Muscle of leg (tissue), 11 donors: Measurements from ENCODE around the gene NLRP5. TPM values are rescaled to one million over a fixed set of nuclear protein-coding genes. Genes with fewer than 3 reads are reported as not detected.

ENCODE experiments used
- DNase-seq: peaks from one replicate; pipeline ENCODE4 v3.0.0; 2013
- H3K27ac ChIP-seq: one replicate; pipeline ENCODE4 v1.5.1; 2013; ENCODE audit warnings: mild to moderate bottlenecking, low read length, control low read depth
- H3K27me3 ChIP-seq: one replicate; pipeline ENCODE4 v1.6.1; 2013; ENCODE audit warnings: low read length; ENCODE audit not compliant: control insufficient read depth, insufficient read depth
- H3K36me3 ChIP-seq: one replicate; pipeline ENCODE4 v1.6.1; 2013; ENCODE audit warnings: low read length; ENCODE audit not compliant: control insufficient read depth, insufficient read depth
- H3K4me1 ChIP-seq: one replicate; pipeline ENCODE4 v1.6.1; 2013; ENCODE audit warnings: low read length; ENCODE audit not compliant: control insufficient read depth, insufficient read depth
- H3K4me3 ChIP-seq: one replicate; pipeline ENCODE4 v1.5.1; 2013; ENCODE audit warnings: low read length, control low read depth
- H3K9me3 ChIP-seq: replicated peaks from 2 replicates; pipeline ENCODE4 v1.6.1; 2013; ENCODE audit warnings: low read depth, low read length; ENCODE audit not compliant: control insufficient read depth
- WGBS: methylation state at CpG from one replicate; pipeline ENCODE4 v1.1.5; 2013; ENCODE audit warnings: missing lambda C conversion rate; ENCODE audit not compliant: insufficient coverage; 5-methylcytosine and 5-hydroxymethylcytosine counted together
- polyA plus RNA-seq, 8 donors: library from polyadenylated mRNA; unstranded; fragments of 120-200 nt; gene quantifications; one replicate each; pipeline versions ENCODE4 v1.2.1 to v1.2.3, GENCODE V29; 2013; ENCODE audit warnings: inconsistent platforms in 1 of 8, low replicate concordance in 1 of 8; ENCODE audit not compliant: insufficient read length in 8 of 8, insufficient read depth in 1 of 8
- total RNA-seq: library from RNA; stranded (reverse); fragments of 120-200 nt; gene quantifications from one replicate; pipeline ENCODE4 v1.2.4, GENCODE V29; 2013

The NLRP5 gene
- total and polyA plus RNA-seq, 9 donors = not detected

- peaks cover 7% of the 10 kb centered on the region for H3K27me3 ChIP-seq
- H3K9me3 ChIP-seq = no peaks in the 10 kb centered on the region
- H3K4me3 ChIP-seq = no peak overlapping the region
- peaks cover 8% of the 10 kb centered on the region for H3K4me1 ChIP-seq
- no peaks in the 10 kb centered on the region for H3K36me3 ChIP-seq
- peak; percentile 49 for DNase-seq
- H3K27ac ChIP-seq = no peak overlapping the region
- 3% methylated on average over 29 of the region's 39 CpGs for WGBS
These were observed 79.8 kb downstream of the NLRP5 start for GRCh38 chr19:56066152-56067023.

- Histone ChIP-seq H3K9me3 (no peaks in the 10 kb centered on the region), H3K27ac (no peak overlapping the region), H3K4me1 (peaks cover 8% of the 10 kb centered on the region), H3K4me3 (no peak overlapping the region), H3K27me3 (peaks cover 6% of the 10 kb centered on the region), H3K36me3 (no peaks in the 10 kb centered on the region)
- WGBS = no CpG with 5 or more reads among the region's 3 CpGs
- no peak for DNase-seq
These were observed 83.1 kb downstream of the NLRP5 start for GRCh38 chr19:56069642-56070041.

GRCh38 chr19:56071151-56071550 is 84.6 kb downstream of the NLRP5 start:
- Histone ChIP-seq H3K27ac (no peak overlapping the region), H3K36me3 (no peaks in the 10 kb centered on the region), H3K4me3 (no peak overlapping the region), H3K9me3 (no peaks in the 10 kb centered on the region), H3K4me1 (peaks cover 6% of the 10 kb centered on the region), H3K27me3 (peaks cover 2% of the 10 kb centered on the region)
- DNase-seq = no peak
- WGBS = 48% methylated on average over 3 of the region's 4 CpGs

- 23% methylated on average over 2 of the region's 5 CpGs for WGBS
- Histone ChIP-seq H3K27ac (no peak overlapping the region), H3K4me3 (no peak overlapping the region), H3K36me3 (no peaks in the 10 kb centered on the region), H3K27me3 (peaks cover 6% of the 10 kb centered on the region), H3K9me3 (no peaks in the 10 kb centered on the region), H3K4me1 (peaks cover 9% of the 10 kb centered on the region)
- peak; percentile 58 for DNase-seq
These were observed 89.9 kb downstream of the NLRP5 start for GRCh38 chr19:56076498-56076897.

- 45% methylated on average over 5 of the region's 7 CpGs for WGBS
These were observed 93.0 kb downstream of the NLRP5 start for GRCh38 chr19:56079609-56080008.

GRCh38 chr19:56080669-56081401 is 94.3 kb downstream of the NLRP5 start:
- peak; percentile 72 for DNase-seq
- peaks cover 4% of the 10 kb centered on the region for H3K36me3 ChIP-seq
- H3K27ac ChIP-seq = no peak overlapping the region
- peaks cover 9% of the 10 kb centered on the region for H3K4me1 ChIP-seq
- no peaks in the 10 kb centered on the region for H3K9me3 ChIP-seq
- WGBS = 1% methylated on average over 27 of the region's 36 CpGs
- H3K27me3 ChIP-seq = peaks cover 7% of the 10 kb centered on the region
- H3K4me3 ChIP-seq = peak overlapping the region; percentile 22

More at GRCh38 chr19:56079609-56080008, 93.0 kb downstream of the NLRP5 start:
- no peak overlapping the region for H3K4me3 ChIP-seq
- peaks cover 7% of the 10 kb centered on the region for H3K27me3 ChIP-seq
- peaks cover 9% of the 10 kb centered on the region for H3K4me1 ChIP-seq
- no peaks in the 10 kb centered on the region for H3K36me3 ChIP-seq
- DNase-seq = no peak
- H3K27ac ChIP-seq = no peak overlapping the region
- no peaks in the 10 kb centered on the region for H3K9me3 ChIP-seq

GRCh38 chr19:56083668-56084067 is 97.1 kb downstream of the NLRP5 start:
- peaks cover 4% of the 10 kb centered on the region for H3K36me3 ChIP-seq
- H3K27me3 ChIP-seq = peaks cover 7% of the 10 kb centered on the region
- H3K9me3 ChIP-seq = no peaks in the 10 kb centered on the region
- DNase-seq = no peak
- WGBS = no CpG with 5 or more reads among the region's 9 CpGs
- H3K4me1 ChIP-seq = peaks cover 9% of the 10 kb centered on the region
- H3K4me3 ChIP-seq = no peak overlapping the region
- no peak overlapping the region for H3K27ac ChIP-seq

GRCh38 chr19:56084835-56085536 is 98.4 kb downstream of the NLRP5 start:
- H3K4me1 ChIP-seq = peaks cover 9% of the 10 kb centered on the region
- H3K27me3 ChIP-seq = peaks cover 7% of the 10 kb centered on the region
- no peak for DNase-seq
- H3K9me3 ChIP-seq = no peaks in the 10 kb centered on the region
- 73% methylated on average over 11 of the region's 18 CpGs for WGBS
- H3K36me3 ChIP-seq = peaks cover 12% of the 10 kb centered on the region
- H3K4me3 ChIP-seq = no peak overlapping the region
- no peak overlapping the region for H3K27ac ChIP-seq

GRCh38 chr19:56085571-56086275 is 99.1 kb downstream of the NLRP5 start:
- Histone ChIP-seq H3K27ac (no peak overlapping the region), H3K36me3 (peaks cover 14% of the 10 kb centered on the region), H3K27me3 (peaks cover 7% of the 10 kb centered on the region), H3K4me3 (no peak overlapping the region), H3K9me3 (no peaks in the 10 kb centered on the region), H3K4me1 (peaks cover 7% of the 10 kb centered on the region)
- DNase-seq = no peak
- 76% methylated on average over 8 of the region's 10 CpGs for WGBS
